ENCODE results near the gene HSPB1. TPM values are rescaled to one million over a fixed set of nuclear protein-coding genes. Genes with fewer than 3 reads are reported as not detected.

Gene HSPB1
- total RNA-seq, 1 experiment from 2014 or later: 82.1 TPM

DNA sequence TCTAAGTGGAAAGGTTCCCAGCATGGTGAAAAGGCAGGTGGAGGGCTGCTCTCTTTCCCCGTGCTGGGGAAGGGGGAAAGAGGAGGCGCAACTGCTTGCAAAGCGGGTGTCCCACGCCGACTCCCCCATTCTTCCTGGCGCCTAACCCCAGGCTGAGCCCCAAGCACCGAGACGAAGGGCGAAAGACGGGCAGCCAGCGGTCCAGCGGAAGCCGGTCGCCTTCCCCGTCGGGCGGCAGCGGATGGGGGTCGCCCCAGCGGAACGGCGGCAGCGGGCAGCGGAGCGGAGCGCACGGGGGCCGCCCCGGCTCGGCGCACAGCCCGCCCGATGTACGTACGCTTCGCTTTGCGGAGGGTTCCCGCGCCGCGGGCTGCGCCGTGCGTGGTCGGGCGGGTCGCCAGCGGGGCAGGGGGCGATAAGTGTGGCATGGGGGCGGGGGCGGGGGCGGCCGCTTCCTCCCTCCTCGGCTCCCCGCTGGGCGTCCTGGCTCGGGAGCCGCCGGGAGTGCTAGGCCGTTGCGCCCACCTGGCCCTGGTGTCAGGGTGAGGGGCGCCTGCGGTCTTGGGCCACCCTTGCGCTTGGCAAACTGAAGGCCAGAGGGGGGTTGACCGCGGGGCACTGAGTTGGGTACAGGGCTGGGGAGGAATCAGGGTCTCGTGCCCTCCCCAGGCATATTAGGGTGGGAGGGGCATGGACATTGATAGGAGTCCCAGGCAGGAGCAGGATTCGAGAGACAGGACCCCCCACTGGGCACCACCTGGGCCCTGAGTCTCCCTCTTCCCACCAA is 35.2 kb upstream of the HSPB1 start:
- CTCF ChIA-PET: no interaction called here
- BruUV-seq (replicated peaks): no TSS peak
- Histone ChIP-seq H3K36me3 (ENCODE audit: control insufficient read depth, insufficient read depth, low read length) (no peaks in the 10 kb centered on the region), H3K4me1 (peaks cover 5% of the 10 kb centered on the region; the same call in 1 of the 2 replicates), H3K9me3 (no peaks in the 10 kb centered on the region), H3K4me3 (ENCODE audit: low read depth, low read length) (peak overlapping the region; percentile 23), H3K27me3 (replicated peaks; ENCODE audit: control insufficient read depth, insufficient read depth, low read length) (no peaks in the 10 kb centered on the region; the same call in none of the 2 replicates)
- Mint-ChIP-seq H3K36me3 (ENCODE audit: insufficient read depth, unreplicated experiment) (no peaks in the 10 kb centered on the region), H3K4me1 (ENCODE audit: low read depth, unreplicated experiment) (no peaks in the 10 kb centered on the region), H3K4me3 (ENCODE audit: unreplicated experiment) (peak overlapping the region; percentile 49), H3K9me3 (ENCODE audit: unreplicated experiment) (no peaks in the 10 kb centered on the region), H3K27ac (ENCODE audit: unreplicated experiment) (no peak overlapping the region), H3K27me3 (ENCODE audit: insufficient read depth, unreplicated experiment) (peaks cover 15% of the 10 kb centered on the region)
- no peak for DNase-seq
- intact Hi-C loops (cut with micrococcal nuclease; ENCODE audit: unreplicated experiment): no loop called here
- TF ChIP-seq, protein P1, sequence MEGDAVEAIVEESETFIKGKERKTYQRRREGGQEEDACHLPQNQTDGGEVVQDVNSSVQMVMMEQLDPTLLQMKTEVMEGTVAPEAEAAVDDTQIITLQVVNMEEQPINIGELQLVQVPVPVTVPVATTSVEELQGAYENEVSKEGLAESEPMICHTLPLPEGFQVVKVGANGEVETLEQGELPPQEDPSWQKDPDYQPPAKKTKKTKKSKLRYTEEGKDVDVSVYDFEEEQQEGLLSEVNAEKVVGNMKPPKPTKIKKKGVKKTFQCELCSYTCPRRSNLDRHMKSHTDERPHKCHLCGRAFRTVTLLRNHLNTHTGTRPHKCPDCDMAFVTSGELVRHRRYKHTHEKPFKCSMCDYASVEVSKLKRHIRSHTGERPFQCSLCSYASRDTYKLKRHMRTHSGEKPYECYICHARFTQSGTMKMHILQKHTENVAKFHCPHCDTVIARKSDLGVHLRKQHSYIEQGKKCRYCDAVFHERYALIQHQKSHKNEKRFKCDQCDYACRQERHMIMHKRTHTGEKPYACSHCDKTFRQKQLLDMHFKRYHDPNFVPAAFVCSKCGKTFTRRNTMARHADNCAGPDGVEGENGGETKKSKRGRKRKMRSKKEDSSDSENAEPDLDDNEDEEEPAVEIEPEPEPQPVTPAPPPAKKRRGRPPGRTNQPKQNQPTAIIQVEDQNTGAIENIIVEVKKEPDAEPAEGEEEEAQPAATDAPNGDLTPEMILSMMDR (IDR thresholded peaks at IDR 0.05; ENCODE audit: insufficient read depth in 1 of 2, low read depth in 1 of 2, low read length in 1 of 2, severe bottlenecking in 1 of 2, unreplicated experiment in 1 of 2): no peak
- POLR2A ChIA-PET: no interaction called here

DNA sequence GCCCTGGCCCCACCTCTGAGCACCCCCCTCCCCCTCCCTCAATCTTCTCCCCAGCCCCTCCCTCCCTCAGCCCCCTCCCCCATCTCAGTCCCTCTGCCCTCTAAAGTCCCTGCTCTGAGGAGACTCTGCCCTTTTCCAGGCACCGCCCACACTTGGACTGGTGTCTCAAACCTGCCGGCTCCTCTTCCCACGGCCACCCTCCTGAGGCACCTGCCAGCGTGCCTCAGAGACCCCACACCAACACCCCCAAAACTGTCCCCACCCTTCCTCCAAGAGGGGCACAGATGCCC is 34.6 kb upstream of the HSPB1 start:
- H3K9me3 Mint-ChIP-seq (ENCODE audit: unreplicated experiment): no peaks in the 10 kb centered on the region
- POLR2A ChIA-PET: no interaction called here
- H3K4me1 Mint-ChIP-seq (ENCODE audit: low read depth, unreplicated experiment): no peaks in the 10 kb centered on the region
- H3K36me3 Mint-ChIP-seq (ENCODE audit: insufficient read depth, unreplicated experiment): no peaks in the 10 kb centered on the region
- Histone ChIP-seq H3K4me1 (peaks cover 5% of the 10 kb centered on the region; the same call in 1 of the 2 replicates), H3K36me3 (ENCODE audit: control insufficient read depth, insufficient read depth, low read length) (no peaks in the 10 kb centered on the region), H3K4me3 (ENCODE audit: low read depth, low read length) (no peak overlapping the region), H3K9me3 (no peaks in the 10 kb centered on the region), H3K27me3 (replicated peaks; ENCODE audit: control insufficient read depth, insufficient read depth, low read length) (no peaks in the 10 kb centered on the region; the same call in none of the 2 replicates)
- BruUV-seq (replicated peaks): no TSS peak
- H3K27ac Mint-ChIP-seq (ENCODE audit: unreplicated experiment): no peak overlapping the region
- no peak for DNase-seq
- H3K4me3 Mint-ChIP-seq (ENCODE audit: unreplicated experiment): peak overlapping the region; percentile 49
- CTCF ChIA-PET: no interaction called here
- TF ChIP-seq, protein P1 (IDR thresholded peaks at IDR 0.05; ENCODE audit: insufficient read depth in 1 of 2, low read depth in 1 of 2, low read length in 1 of 2, severe bottlenecking in 1 of 2, unreplicated experiment in 1 of 2): no peak
- peaks cover 16% of the 10 kb centered on the region for H3K27me3 Mint-ChIP-seq (ENCODE audit: insufficient read depth, unreplicated experiment)
- intact Hi-C loops (cut with micrococcal nuclease; ENCODE audit: unreplicated experiment): no loop called here

DNA sequence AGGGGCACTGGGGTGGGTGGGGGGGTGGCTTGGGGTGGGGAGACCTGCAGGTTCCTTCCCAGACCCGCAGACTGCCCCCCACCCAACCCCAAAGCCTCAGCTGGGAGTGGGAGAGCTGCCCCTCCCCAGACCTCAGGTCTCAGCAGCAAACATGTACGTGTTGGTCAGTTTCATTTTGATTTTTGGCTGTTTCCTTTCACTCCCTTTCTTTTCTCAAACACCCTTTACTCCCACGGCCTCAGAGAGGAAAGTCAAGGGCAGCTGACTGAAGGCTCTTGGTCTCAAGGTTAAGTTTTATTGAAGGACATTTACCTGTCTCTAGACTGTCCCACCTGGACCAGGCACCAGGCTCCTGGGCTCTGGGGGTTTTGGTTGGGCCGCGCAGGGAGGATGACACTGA is 34.1 kb upstream of the HSPB1 start:
- Mint-ChIP-seq H3K9me3 (ENCODE audit: unreplicated experiment) (no peaks in the 10 kb centered on the region), H3K4me3 (ENCODE audit: unreplicated experiment) (peak overlapping the region; percentile 49), H3K4me1 (ENCODE audit: low read depth, unreplicated experiment) (no peaks in the 10 kb centered on the region), H3K36me3 (ENCODE audit: insufficient read depth, unreplicated experiment) (no peaks in the 10 kb centered on the region), H3K27me3 (ENCODE audit: insufficient read depth, unreplicated experiment) (peaks cover 19% of the 10 kb centered on the region), H3K27ac (ENCODE audit: unreplicated experiment) (no peak overlapping the region)
- ChIA-PET CTCF (no interaction called here), POLR2A (no interaction called here)
- BruUV-seq (replicated peaks): no TSS peak
- TF ChIP-seq, protein P1 (IDR thresholded peaks at IDR 0.05; ENCODE audit: insufficient read depth in 1 of 2, low read depth in 1 of 2, low read length in 1 of 2, severe bottlenecking in 1 of 2, unreplicated experiment in 1 of 2): no peak
- no peak for DNase-seq
- Histone ChIP-seq H3K9me3 (no peaks in the 10 kb centered on the region), H3K4me3 (ENCODE audit: low read depth, low read length) (no peak overlapping the region), H3K36me3 (ENCODE audit: control insufficient read depth, insufficient read depth, low read length) (no peaks in the 10 kb centered on the region), H3K4me1 (peaks cover 5% of the 10 kb centered on the region; the same call in 1 of the 2 replicates), H3K27me3 (replicated peaks; ENCODE audit: control insufficient read depth, insufficient read depth, low read length) (no peaks in the 10 kb centered on the region; the same call in none of the 2 replicates)
- intact Hi-C loops (cut with micrococcal nuclease; ENCODE audit: unreplicated experiment): no loop called here
